Measurements from ENCODE around the gene ARX. TPM values are rescaled to one million over a fixed set of nuclear protein-coding genes. Genes with fewer than 3 reads are reported as not detected.

Gene ARX
- total RNA-seq, 2 donors from 2014 or later, result not detected

DNA sequence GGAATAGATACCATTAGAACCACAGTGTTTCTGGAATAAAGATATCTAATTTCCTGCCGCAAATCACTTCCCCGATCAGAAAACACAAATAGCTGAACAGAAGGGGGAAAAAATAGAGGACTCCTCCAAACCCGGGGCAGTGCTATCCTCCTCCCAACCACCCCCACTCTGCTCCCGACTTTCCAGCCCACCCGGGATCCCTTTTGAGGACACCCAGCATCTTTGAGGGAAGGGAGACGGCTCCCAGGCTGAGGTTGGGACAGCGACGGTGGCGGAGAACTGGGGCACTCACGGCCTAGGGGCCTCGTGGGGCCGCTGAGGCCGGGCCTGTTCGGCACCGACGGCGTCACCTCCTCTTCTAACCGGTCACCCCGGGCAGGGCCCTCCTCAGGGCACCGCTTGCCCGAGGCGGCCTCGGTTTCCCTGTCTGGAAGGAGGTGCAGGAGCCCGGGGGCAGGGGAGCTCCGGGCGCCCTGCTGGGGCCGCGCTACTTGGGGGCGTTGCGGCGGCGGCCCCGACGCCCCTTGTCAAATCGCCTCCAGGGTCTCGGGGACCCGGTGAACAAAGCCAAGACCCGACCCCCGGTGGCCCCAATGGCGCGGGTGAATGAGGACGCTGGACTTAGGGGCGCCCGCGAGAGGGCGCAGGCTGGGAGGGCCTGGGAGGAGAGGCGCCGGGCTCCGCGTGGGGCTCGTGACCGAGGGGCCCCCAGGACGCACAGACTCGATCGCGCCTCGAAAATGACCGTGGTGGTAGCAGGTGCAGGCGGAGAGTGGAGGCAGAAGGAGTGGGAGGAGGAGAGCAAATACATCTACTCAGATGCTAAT is 6.9 kb upstream of the ARX start:
- no peak overlapping the region for H3K4me3 Mint-ChIP-seq
- no peaks in the 10 kb centered on the region for H3K9me3 Mint-ChIP-seq
- H3K4me1 Mint-ChIP-seq (ENCODE audit: low read depth in 2 of 2), result peaks cover 4 to 15% of the 10 kb centered on the region in 2 donors
- no peak for ATAC-seq
- DNase-seq (ENCODE audit: low spot score), result no peak
- peaks cover 42% of the 10 kb centered on the region in 2 donors for H3K27me3 Mint-ChIP-seq
- no peak overlapping the region for H3K27ac Mint-ChIP-seq
- H3K36me3 Mint-ChIP-seq, result peaks cover 6% of the 10 kb centered on the region

DNA sequence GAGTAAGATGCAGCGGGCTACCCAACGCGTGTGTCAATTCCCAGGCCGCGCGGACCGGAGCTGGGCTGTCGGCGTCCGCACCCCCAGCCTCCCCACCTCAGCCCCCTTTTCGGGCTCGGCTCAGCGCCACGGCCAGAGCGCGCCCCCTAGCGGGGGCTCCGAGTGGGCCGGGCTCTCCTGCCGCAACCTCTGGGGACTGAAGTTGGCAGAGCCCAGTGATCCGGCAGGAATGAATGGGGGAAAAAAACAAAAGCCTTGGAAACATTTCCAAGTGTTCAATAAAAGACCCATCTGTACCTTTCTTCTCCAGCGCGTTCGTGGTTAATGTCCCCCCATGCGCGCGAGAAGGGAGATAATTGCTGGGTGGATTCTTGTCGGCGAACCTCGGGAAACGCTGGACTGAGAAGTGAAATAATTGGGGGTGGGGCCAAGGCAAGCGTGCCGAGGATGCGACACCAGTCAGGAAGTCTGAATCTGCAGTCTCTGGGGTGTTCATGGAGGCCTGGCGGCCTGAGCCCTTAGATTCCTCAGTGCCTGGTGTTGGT is 5.2 kb upstream of the ARX start:
- H3K4me3 Mint-ChIP-seq, result peak overlapping the region; percentile 47
- peaks cover 15 to 16% of the 10 kb centered on the region in 2 donors for H3K4me1 Mint-ChIP-seq (ENCODE audit: low read depth in 2 of 2)
- H3K27ac Mint-ChIP-seq, result no peak overlapping the region
- ATAC-seq (peak in 1 of 2 donors; percentile 73), DNase-seq (ENCODE audit: low spot score) (no peak)
- H3K9me3 Mint-ChIP-seq, result no peaks in the 10 kb centered on the region
- H3K36me3 Mint-ChIP-seq, result peaks cover 6% of the 10 kb centered on the region
- peaks cover 51 to 52% of the 10 kb centered on the region in 2 donors for H3K27me3 Mint-ChIP-seq

DNA sequence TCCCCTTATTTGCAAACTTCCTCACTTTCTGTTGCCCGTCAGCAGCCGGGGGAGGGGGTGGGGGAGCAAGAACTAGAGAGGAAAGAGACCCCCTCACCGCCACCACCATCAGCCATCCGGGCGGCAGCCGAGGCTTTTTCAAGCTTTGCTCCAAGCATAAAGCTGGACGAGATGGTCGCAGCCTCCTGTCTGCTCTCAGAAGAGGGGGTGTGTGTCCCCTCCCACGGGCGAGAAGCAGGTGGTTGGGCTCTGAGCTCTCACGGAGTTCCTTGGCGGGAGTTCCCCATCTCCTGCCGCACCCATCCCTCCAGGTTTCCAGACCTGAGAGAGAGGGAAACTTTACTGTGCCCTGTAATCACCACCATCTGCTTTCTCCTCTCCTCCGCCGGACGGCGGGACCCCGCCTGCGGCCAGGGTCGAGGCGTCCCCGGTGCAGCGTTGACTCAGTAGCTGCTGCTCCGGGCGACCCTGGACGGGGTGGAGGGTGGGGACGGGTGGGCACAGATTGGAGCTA is 4.7 kb upstream of the ARX start:
- Mint-ChIP-seq H3K36me3 (peaks cover 6% of the 10 kb centered on the region), H3K27me3 (peaks cover 49 to 53% of the 10 kb centered on the region in 2 donors), H3K9me3 (no peaks in the 10 kb centered on the region), H3K27ac (no peak overlapping the region), H3K4me1 (ENCODE audit: low read depth in 2 of 2) (peaks cover 15 to 16% of the 10 kb centered on the region in 2 donors), H3K4me3 (no peak overlapping the region)
- ATAC-seq, result no peak
- no peak for DNase-seq (ENCODE audit: low spot score)

DNA sequence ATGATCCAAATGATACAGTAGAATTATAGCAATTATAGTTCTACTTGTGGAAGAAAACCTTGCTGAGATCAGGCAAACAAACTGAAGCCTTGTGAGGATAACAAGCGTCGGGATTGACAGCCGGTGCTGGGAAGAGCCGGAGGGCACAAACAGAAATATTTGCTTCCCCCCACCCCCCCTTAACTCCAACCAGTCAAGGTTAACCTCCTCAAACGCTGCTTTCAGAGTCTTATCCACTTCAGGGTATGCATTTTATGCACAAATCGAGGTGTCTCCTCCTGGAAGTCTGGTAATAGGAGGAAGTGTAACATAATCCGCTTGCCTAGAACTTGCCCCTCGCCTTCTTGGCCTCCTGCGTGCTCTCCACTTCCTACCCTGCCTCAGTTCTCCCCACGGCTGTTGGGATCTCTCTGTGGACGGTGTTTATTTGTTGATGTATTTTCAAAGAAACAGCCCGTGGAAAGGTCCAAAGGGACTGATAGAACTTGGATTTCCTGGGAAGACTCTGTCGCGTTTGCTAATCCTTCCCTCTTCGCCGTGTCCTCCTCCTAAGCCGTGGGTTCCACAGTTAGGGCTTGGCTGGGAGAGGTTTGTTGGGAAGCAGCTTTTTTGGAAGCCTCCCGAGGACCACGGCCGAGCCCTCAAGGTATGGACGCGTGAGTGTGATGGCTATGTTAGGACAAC is 4.1 kb upstream of the ARX start:
- Mint-ChIP-seq H3K27ac (no peak overlapping the region), H3K36me3 (peaks cover 6% of the 10 kb centered on the region), H3K4me1 (ENCODE audit: low read depth in 2 of 2) (peaks cover 15 to 16% of the 10 kb centered on the region in 2 donors), H3K27me3 (peaks cover 47 to 50% of the 10 kb centered on the region in 2 donors), H3K9me3 (no peaks in the 10 kb centered on the region), H3K4me3 (no peak overlapping the region)
- ATAC-seq (no peak), DNase-seq (ENCODE audit: low spot score) (no peak)

DNA sequence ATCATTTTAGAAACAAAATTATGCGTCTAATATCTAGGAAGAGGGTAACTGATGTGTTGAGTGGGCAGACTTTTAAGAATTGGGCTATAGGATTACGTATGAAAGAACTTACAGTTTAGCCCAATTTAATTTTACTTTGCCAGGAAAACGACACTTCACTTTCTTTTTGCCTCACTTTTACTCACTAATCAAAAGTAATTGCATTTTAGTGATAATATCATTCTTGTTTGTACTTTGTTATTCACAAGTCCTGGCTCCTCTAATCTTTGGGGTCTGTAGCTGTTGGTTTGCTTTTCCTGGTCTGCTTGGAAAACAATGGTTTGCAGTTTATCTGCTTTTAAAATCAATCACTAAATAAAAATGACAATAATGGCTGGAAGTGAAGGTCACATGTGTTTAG is 2.9 kb upstream of the ARX start:
- peaks cover 45 to 46% of the 10 kb centered on the region in 2 donors for H3K27me3 Mint-ChIP-seq
- DNase-seq (ENCODE audit: low spot score) (no peak), ATAC-seq (no peak)
- peaks cover 15 to 21% of the 10 kb centered on the region in 2 donors for H3K4me1 Mint-ChIP-seq (ENCODE audit: low read depth in 2 of 2)
- no peak overlapping the region for H3K27ac Mint-ChIP-seq
- peaks cover 6% of the 10 kb centered on the region for H3K36me3 Mint-ChIP-seq
- no peak overlapping the region for H3K4me3 Mint-ChIP-seq
- no peaks in the 10 kb centered on the region for H3K9me3 Mint-ChIP-seq

DNA sequence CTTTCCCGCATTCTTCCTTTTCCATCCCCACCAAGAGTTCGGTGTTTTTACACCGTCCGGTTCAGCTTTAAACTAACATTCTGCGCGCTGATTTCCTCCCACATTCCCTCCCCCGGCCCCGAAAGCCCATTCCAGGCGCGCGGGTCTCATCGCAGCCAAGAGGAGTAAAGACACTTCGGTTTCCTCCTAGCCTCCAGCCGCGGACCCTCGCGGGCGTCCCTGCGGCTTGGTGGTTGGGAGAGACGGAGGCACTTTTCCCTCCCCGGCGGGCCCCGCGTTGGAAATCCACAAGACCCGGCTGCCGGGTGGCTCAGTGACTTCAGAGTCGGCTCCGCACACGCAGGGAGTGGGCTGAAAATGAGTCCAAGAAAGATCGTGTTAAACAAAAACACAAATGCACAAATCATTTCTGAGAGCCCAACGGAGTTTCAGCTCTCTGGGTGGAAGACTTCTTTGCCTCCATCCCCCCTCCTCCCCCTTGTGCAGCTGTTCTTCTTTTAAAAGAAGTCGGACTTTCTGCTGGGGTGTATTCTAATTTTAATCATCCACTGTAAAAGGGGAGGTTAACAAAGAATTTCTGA is 2.0 kb upstream of the ARX start:
- Mint-ChIP-seq H3K9me3 (no peaks in the 10 kb centered on the region), H3K27ac (no peak overlapping the region), H3K4me3 (no peak overlapping the region), H3K4me1 (ENCODE audit: low read depth in 2 of 2) (peaks cover 12 to 24% of the 10 kb centered on the region in 2 donors), H3K36me3 (peaks cover 6% of the 10 kb centered on the region), H3K27me3 (peaks cover 41% of the 10 kb centered on the region in 2 donors)
- DNase-seq (ENCODE audit: low spot score), result no peak
- ATAC-seq, result no peak

DNA sequence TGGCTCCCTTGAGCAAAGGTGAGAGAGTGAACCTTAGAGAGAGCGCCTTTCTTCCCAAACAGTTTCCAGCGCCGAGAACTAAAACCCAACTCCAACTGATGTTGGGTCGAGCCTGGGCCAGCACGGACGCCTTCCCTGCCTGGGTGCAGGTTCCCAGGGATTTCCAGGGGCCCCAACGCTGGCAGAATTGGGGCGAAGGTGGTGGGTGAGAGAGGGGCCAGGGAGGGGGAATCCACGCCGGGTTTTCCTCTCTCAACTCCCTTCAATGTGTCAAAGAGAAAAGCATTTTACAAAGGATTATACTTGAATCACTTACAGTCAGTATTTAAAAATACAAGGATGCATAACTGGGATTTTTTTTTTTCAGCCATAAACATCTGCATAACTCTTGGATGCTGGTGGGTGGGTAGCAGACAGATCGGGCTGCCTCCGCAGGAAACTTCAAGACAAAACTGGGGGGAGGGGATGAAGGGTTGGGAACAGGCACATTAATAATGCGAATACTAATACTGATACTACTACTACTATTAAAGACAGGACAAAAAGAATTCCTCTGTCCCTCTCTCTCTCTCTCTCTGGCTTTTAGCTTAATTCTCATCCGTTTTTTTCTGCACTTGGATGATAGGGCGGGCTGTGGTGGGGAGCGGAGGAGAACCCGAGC is 1.3 kb upstream of the ARX start:
- no peak overlapping the region for H3K4me3 Mint-ChIP-seq
- H3K36me3 Mint-ChIP-seq, result peaks cover 5% of the 10 kb centered on the region
- ATAC-seq (no peak), DNase-seq (ENCODE audit: low spot score) (no peak)
- peaks cover 10 to 23% of the 10 kb centered on the region in 2 donors for H3K4me1 Mint-ChIP-seq (ENCODE audit: low read depth in 2 of 2)
- H3K27me3 Mint-ChIP-seq, result peaks cover 36 to 38% of the 10 kb centered on the region in 2 donors
- no peak overlapping the region for H3K27ac Mint-ChIP-seq
- H3K9me3 Mint-ChIP-seq, result no peaks in the 10 kb centered on the region

DNA sequence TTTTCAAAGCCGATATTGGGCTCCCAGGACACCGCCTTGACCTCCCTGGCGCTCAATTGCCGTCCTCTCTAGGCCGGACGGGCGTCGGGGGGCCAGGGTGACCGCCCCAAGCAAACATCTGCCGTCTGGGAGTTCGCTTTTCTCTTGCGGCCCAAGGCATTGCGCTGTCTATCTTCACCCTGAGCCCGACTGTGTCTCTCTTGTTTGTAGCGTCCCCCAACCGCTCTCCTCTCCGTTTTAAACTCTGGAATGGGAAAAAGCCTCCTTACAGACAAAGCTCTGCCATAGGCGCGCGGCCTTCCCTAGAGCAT is 551 bp upstream of the ARX start:
- Mint-ChIP-seq H3K4me1 (ENCODE audit: low read depth in 2 of 2) (peaks cover 5 to 21% of the 10 kb centered on the region in 2 donors), H3K4me3 (no peak overlapping the region), H3K36me3 (no peaks in the 10 kb centered on the region), H3K27me3 (peaks cover 29 to 30% of the 10 kb centered on the region in 2 donors), H3K27ac (no peak overlapping the region), H3K9me3 (no peaks in the 10 kb centered on the region)
- ATAC-seq, result no peak
- DNase-seq (ENCODE audit: low spot score), result no peak

DNA sequence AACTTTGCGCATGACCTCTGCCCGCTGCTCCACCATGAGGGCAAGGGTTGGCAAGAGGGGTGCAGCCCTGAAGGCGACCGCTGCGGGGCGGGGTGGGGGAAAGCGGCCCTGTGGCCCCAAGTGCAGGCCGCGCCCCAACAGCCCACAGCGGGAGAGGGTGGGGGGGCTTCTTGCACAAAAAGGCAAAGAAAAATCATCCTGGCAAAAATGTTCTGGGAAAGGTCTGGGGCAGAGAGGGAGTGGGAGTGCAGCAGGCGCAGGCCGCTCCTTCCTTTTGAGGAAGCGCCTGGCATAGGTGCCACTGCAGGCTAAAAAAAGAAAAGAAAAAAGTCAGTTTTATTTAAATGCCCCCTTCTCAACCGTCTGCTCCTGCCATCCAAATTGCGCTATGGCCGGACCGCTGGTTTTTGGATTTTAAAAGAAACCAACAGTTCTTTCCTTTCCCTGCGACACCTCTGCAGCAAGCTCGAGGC is 1.4 kb downstream of the ARX start:
- Mint-ChIP-seq H3K27me3 (peaks cover 39 to 42% of the 10 kb centered on the region in 2 donors), H3K27ac (no peak overlapping the region), H3K36me3 (no peaks in the 10 kb centered on the region), H3K9me3 (no peaks in the 10 kb centered on the region), H3K4me1 (ENCODE audit: low read depth in 2 of 2) (peaks cover 5 to 23% of the 10 kb centered on the region in 2 donors), H3K4me3 (peak overlapping the region; percentile 80)
- no peak for DNase-seq (ENCODE audit: low spot score)
- no peak for ATAC-seq

DNA sequence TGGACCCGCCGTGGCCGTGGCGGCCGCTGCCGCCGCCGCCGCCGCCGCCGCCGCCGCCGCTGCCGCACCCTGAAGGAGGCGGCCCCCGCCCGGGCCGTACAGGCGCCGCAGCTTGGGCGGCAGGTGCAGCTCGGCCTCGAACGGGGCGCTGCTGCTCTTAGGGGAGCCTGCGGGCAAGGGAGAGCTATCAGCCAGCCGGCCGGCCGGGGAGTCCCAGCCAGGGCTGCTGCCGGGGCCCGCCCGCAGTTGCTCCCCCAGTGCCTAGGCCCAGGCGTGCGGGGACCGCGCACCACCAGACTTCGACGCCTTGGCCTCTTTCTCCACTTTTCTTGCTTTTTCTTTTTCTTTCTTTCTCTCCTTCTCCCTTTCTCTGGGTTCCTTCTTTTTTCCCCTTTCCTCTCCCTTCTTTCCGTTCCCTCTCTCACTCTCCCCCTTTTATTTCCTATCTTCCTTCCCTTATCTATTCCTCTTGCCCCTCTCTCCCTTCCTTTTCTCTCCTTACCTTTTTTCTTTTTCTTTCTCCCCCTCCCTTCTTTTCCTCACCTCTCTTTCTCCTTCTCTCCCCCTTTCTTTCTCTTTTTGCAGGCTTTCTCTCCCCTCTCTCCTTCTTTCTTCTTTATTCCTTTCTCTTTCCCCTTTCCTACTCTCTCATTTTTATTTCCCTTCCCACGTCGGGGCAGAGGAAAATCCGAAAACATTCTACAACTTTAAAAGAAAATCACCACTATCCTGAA is 2.0 kb downstream of the ARX start:
- no peak for DNase-seq (ENCODE audit: low spot score)
- Mint-ChIP-seq H3K4me1 (ENCODE audit: low read depth in 2 of 2) (peaks cover 5 to 23% of the 10 kb centered on the region in 2 donors), H3K36me3 (no peaks in the 10 kb centered on the region), H3K27me3 (peaks cover 34 to 40% of the 10 kb centered on the region in 2 donors), H3K9me3 (no peaks in the 10 kb centered on the region), H3K27ac (no peak overlapping the region), H3K4me3 (peak overlapping the region; percentile 80)
- peak; percentile 24 to 27 for ATAC-seq

DNA sequence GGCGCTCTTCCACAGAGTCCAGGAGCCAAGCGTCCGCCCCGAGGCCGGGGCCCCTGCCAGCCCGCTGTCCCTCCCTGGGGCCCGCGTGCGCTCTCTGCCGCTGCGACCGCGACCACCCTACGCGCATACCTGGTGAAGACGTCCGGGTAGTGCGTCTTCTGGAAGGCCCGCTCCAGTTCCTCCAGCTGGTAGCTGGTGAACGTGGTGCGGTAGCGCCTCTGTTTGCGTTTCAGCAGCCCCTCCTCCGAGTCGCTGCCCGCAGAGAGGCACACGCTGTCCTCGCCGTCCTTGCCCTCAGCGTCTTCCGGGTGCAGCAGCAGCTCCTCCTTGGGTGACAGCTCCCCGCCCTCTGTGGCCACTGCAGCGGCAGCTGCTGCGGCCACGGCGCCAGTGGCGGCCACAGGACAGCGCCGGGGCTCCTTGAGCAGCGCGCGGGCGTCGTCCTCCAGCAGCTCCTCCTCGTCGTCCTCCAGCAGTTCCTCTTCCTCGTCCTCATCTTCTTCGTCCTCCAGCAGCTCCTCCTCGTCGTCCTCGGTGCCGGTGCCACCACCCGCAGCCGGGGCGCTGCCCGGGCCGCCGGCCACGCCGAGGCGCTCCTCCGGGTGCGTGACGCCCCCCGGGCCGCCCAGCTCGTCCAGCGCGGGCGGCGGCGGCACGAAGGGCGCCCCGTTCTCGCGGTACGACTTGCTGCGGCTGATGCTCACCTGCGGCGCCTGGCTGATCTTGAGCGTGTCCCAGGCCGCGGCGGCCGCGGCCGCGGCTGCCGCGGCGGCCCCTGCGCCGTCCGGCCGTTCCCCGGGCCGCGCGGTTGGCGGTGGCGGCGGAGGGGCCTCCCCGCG is 2.8 kb downstream of the ARX start:
- Mint-ChIP-seq H3K4me3 (peak overlapping the region; percentile 80), H3K9me3 (no peaks in the 10 kb centered on the region), H3K27ac (no peak overlapping the region), H3K4me1 (ENCODE audit: low read depth in 2 of 2) (peaks cover 5 to 23% of the 10 kb centered on the region in 2 donors), H3K36me3 (no peaks in the 10 kb centered on the region), H3K27me3 (peaks cover 31 to 39% of the 10 kb centered on the region in 2 donors)
- ATAC-seq (peak; percentile 56 to 73), DNase-seq (ENCODE audit: low spot score) (no peak)

DNA sequence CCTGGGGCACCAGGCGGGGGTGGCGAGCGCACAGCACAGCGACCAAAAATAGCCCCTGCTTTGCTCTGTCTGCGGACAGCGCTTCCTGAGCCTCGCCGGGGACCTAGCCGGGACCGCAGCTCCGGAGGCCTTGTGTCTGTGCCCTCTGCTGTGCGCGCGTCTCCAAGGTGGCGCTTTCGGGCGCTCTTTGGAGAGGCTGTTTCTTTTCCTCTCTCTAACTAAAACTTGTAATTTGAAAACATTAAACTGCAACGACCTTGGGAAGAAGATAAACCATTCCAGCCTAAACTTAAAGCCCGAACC is 3.4 kb downstream of the ARX start:
- Mint-ChIP-seq H3K4me3 (no peak overlapping the region), H3K4me1 (ENCODE audit: low read depth in 2 of 2) (peaks cover 5 to 21% of the 10 kb centered on the region in 2 donors), H3K27ac (no peak overlapping the region), H3K36me3 (no peaks in the 10 kb centered on the region), H3K27me3 (peaks cover 29 to 42% of the 10 kb centered on the region in 2 donors), H3K9me3 (no peaks in the 10 kb centered on the region)
- ATAC-seq (no peak), DNase-seq (ENCODE audit: low spot score) (no peak)
